Measurements from ENCODE around the gene RGPD6.
A peak's percentile ranks its signal among the peaks of the same experiment; 100 is the strongest.
"Not testable (repeated sequence)": the region's sequence is repeated elsewhere in the genome, so short reads cannot be mapped to it uniquely, and the experiment has no call there.

RGPD6 gene

GRCh38 chr2:110576763-110577416, at the start of gene RGPD6:
RGPD6 (minus strand) TSS chr2:110577222; CDS start chr2:110577024, 198 bp downstream.
- DNase-seq (ENCODE audit: low read depth in 2 of 2), result not testable (repeated sequence)

GRCh38 chr2:110619326-110619939, 42.4 kb upstream of the RGPD6 start:
- not testable (repeated sequence) for DNase-seq (ENCODE audit: low read depth in 2 of 2)

- DNase-seq (ENCODE audit: low read depth in 2 of 2), result not testable (repeated sequence)
Observed at GRCh38 chr2:110613927-110614326, 36.9 kb upstream of the RGPD6 start.

GRCh38 chr2:110610613-110611250, 33.7 kb upstream of the RGPD6 start:
- peak in 1 of 2 experiments; percentile 6 for DNase-seq (ENCODE audit: low read depth in 2 of 2)

GRCh38 chr2:110609843-110610612, 33.0 kb upstream of the RGPD6 start:
- not testable (repeated sequence) for DNase-seq (ENCODE audit: low read depth in 2 of 2)

GRCh38 chr2:110608788-110609502, 31.9 kb upstream of the RGPD6 start:
- DNase-seq (ENCODE audit: low read depth in 2 of 2), result not testable (repeated sequence)

GRCh38 chr2:110605057-110605456, 28.0 kb upstream of the RGPD6 start:
- DNase-seq (ENCODE audit: low read depth in 2 of 2), result not testable (repeated sequence)

GRCh38 chr2:110603917-110604591, 27.0 kb upstream of the RGPD6 start:
- DNase-seq (ENCODE audit: low read depth in 2 of 2), result not testable (repeated sequence)

GRCh38 chr2:110602139-110602538, 25.1 kb upstream of the RGPD6 start:
- not testable (repeated sequence) for DNase-seq (ENCODE audit: low read depth in 2 of 2)

- DNase-seq (ENCODE audit: low read depth in 2 of 2), result not testable (repeated sequence)
Observed at GRCh38 chr2:110591973-110592372, 15.0 kb upstream of the RGPD6 start.

GRCh38 chr2:110589677-110590330, 12.8 kb upstream of the RGPD6 start:
- DNase-seq (ENCODE audit: low read depth in 2 of 2), result not testable (repeated sequence)

GRCh38 chr2:110588520-110588919, 11.5 kb upstream of the RGPD6 start:
- DNase-seq (ENCODE audit: low read depth in 2 of 2), result not testable (repeated sequence)

- not testable (repeated sequence) for DNase-seq (ENCODE audit: low read depth in 2 of 2)
Observed at GRCh38 chr2:110579216-110579965, 2.4 kb upstream of the RGPD6 start.

- DNase-seq (ENCODE audit: low read depth in 2 of 2), result not testable (repeated sequence)
Observed at GRCh38 chr2:110578429-110578828, 1.4 kb upstream of the RGPD6 start.

- not testable (repeated sequence) for DNase-seq (ENCODE audit: low read depth in 2 of 2)
Observed at GRCh38 chr2:110499755-110500377, 77.2 kb downstream of the RGPD6 start.

GRCh38 chr2:110496027-110496426, 81.0 kb downstream of the RGPD6 start:
- not testable (repeated sequence) for DNase-seq (ENCODE audit: low read depth in 2 of 2)

- not testable (repeated sequence) for DNase-seq (ENCODE audit: low read depth in 2 of 2)
Observed at GRCh38 chr2:110494488-110494887, 82.5 kb downstream of the RGPD6 start.

- not testable (repeated sequence) for DNase-seq (ENCODE audit: low read depth in 2 of 2)
Observed at GRCh38 chr2:110488991-110489390, 88.0 kb downstream of the RGPD6 start.

GRCh38 chr2:110482697-110483096, 94.3 kb downstream of the RGPD6 start:
- DNase-seq (ENCODE audit: low read depth in 2 of 2), result not testable (repeated sequence)
